GM11168 (cell line): ENCODE results near the gene TBC1D2B.

Source experiments
- in situ Hi-C: fragments of 300-500 bp; cut with MboI; formaldehyde crosslinking; loops from one replicate; pipeline ENCODE4 v1.12.0; 2022; ENCODE audit warnings: low sequenced_read_pairs; ENCODE audit not compliant: unreplicated experiment

TBC1D2B gene

DNA sequence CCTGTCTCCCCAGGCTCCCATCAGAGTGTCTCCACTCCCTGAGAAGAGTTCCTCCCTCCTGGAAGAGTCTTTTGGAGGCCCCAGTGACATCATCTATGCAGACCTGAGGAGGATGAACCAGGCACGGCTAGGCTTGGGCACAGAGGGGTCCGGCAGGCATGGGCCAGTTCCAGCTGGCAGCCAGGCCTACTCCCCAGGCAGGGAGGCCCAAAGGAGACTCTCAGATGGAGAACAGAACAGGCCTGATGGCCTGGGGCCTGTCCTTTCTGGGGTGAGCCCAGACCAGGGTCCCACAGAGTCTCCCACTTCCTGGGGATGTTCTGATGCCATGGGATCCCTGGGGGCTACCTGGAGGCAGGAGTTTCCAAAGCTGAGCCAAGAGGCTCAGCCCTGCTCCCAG is 23.4 kb upstream of the TBC1D2B start:
- in situ Hi-C loops, result loop anchor here (25.0 kb wide), 1 partner anchor 311 kb away; no protein-coding TSS in a partner anchor

DNA sequence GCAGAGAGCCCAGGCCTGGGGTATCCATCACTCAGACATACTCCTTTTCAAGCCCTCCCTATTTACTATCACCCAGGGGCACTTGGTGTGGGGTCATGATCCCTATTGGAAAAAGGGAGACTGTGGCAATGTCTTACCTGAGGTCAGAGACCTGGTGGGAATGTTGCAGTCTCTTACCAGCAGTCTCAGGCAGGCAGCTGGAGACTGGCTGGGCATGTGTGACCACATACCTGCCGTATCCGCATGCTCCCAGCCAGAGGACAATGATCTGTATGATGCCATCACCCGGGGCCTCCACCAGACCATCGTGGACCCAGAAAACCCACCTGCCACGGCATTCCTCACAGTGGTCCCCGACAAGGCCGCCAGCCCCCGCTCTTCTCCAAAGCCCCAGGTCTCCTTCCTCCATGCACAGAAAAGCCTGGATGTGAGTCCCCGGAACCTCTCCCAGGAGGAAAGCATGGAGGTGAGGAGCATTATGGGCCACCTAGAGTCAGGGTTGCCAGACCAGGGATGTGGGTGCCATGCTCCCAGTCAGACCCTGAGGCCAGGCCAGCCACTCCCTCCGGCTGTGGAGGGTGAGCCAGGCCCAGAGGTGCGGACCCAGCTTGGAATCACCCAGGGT is 20.7 kb upstream of the TBC1D2B start:
- in situ Hi-C loops, result no loop called here

DNA sequence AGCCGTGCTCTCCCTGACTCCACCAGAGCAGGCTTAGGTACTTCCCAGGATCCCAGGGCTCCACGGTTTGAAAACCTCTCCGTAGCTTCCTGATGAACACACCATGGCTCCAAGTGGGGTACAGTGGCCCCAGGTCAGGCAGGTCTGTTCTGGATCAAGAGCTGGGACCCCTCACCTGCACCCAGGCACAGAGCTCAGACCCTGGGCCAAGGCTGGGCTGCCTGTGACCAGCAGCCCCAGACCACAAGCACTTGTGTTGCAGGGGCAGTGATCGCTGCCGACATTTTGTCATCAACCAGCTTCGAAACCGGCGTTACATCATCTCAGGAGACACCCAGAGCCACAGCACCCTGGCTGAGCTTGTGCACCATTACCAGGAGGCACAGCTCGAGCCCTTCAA is 20.2 kb upstream of the TBC1D2B start:
- in situ Hi-C loops, result no loop called here

DNA sequence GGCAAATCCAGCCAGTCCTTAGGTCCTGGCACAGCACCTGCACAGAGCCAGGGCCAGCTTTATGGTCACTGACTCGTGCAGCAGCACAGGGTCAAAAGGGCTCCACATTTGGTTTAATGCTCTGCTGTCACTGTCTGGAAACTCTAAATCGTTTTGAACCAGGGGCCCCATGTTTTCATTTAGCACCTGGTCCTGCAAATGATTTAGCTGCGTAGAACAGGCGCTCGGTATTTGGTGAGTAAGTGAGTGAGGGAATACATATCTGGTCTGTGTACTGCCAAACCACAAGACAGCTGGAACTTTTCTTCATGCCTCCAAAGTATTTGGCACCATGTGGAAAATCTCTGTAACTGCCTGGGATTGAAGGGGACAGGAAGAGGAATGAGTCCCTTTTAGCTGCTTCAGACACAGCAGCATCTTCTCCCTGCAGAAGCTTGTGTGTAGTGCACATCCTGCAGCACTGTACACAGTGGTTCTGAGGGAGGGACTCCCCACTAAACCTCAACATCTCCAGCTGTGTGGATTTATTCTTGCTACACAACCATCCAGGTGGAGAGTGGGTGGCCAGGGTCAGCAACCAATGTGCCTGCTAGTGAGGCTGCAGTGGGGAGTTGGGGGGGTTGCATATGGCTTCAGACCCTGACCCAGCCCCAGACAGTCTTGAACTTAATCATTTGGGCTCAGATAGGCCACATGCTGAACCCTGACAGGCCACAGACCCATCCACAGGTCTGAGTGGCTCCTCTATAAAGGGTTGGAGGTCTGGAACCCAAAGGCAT is 15.9 kb upstream of the TBC1D2B start:
- in situ Hi-C loops, result no loop called here

DNA sequence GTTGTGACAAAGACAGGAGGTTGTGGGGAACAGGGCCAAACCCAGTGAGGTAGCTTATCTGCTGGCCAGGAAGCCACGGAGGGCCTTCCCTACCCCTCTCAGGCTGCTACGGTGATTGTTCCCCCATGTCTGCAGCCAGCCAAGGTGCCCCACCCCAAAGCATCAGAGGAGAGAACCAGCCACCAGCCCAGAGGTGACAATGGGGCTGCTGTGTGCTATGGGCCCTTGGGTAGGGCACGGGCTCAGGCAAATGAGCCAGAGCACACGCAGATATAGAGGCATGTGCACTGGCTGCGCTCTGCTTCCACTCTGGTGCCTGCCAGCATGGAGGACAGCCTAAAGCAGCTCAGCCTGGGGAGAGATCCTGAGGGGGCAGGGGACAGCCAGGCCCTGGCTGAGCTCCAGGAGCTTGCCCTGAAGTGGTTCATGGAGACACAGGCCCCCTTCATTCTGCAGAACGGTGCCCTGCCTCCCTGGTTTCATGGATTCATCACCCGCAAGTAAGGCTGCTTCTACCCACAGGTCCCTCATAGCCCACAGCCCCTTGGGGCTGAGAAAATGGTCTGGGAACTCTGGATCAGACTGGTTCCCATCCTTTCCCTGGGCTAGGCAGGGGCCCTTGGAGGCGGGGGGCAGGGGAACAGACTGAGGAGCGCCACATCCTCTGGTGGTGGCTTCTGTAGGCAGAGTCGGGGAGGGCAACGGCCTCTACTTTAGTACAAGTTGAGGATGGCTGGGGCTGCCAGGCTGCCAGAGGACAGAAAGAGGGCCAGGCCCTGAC is 14.9 kb upstream of the TBC1D2B start, which contains the start of gene SH2D7:
Gene SH2D7, plus strand, starts transcription at position 301 of the 781 bp plus-strand sequence. Its CDS starts 24 bp downstream, at position 325.
- in situ Hi-C loops, result no loop called here

DNA sequence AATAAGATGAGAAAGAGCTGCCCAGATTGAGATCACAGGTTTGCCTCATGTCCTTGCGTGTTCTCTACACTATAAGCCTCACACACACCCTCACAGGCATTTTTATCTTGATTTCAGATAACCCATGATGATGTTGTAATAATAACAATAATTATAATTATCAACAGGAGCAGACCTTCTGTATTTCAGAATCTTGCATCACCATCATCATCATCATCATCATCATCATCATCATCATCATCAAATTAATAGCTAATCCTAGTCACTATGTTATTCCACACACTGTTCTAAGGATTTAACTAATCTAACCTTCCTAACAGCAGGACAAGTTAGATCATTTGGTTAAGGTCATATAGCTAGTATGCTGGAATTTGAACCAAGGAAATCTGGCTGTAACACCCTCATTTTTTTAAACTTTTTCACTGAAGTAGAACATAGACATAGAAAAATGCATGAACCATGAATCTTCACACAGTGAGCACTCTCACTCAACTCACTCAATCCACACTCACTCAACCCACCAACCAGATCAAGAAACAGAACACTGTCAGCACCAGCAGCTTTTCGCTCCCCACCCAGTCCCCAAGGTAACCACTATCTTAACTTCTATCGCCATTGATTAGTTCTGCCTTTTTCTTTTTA is 13.0 kb upstream of the TBC1D2B start:
- in situ Hi-C loops, result no loop called here

DNA sequence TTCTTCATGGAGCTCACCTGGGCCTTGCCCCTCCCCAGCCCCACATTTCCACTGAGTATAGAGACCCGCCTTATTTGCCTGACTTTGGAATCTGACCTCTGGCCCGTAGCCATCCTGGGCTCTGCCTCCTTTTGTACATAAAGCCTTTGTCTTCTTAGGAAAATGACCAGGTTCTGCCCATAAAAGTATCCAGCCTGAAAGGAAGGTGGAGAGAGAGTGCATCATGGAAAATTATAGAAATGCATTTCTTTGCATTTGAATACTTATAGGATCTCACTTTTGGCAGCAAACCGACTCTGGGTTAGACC is 11.2 kb upstream of the TBC1D2B start:
- in situ Hi-C loops, result no loop called here

DNA sequence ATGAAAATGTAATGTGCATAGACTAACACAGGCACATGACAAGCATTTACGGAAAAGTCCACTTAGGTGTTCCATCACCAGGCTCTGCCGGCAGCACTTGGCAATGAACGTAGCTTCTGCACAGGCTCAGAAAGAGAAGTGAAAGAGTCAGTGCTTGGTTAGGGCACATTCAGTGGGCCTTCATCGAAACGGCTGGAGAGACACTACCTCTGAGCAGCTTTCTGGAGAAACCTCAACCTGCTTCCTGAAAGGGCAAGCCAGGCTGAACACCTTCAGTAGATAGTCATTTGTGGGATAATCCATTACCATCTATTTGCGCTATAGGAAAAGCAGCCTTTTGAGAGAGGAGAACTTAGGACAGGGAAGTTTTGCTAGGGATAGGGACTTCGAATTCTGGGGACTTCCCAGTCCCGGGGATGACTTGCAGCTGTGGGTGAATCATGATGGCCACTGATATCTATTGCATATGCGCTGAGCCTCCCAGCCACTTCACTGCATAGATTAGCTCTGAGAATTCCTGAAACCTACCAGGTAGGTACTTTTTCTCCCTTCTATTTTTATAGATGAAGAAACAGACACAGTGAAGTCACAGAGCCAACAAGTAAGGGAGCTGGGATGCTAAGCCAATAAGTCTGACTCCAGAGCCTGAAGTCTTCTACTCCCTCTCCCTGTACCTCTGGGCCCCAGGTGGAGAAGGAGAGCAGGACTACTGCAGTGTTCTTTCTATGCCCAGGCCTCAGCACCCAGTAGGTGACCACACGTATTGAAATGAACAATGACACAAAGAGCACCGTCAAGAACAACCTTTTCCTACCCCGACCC is 10.7 kb upstream of the TBC1D2B start:
- in situ Hi-C loops, result no loop called here

DNA sequence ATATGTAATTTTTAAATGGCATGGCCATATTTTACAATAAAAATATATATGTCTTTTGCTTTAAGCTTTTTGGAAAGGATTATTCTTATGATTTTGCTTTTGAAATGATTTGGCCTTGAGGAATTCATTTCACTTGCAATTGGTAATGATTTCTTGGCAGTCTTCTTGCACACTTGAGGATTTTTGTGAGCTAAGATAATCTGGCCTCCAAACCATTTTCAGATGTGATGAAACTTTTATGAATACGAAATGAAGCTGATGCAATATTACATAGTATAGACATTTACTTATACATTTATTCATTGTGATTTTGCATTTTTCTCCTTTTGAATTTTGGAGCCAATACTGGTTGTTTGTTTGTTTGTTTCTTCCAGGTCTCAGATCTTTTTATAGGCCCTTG is 8.4 kb upstream of the TBC1D2B start:
- in situ Hi-C loops, result no loop called here

DNA sequence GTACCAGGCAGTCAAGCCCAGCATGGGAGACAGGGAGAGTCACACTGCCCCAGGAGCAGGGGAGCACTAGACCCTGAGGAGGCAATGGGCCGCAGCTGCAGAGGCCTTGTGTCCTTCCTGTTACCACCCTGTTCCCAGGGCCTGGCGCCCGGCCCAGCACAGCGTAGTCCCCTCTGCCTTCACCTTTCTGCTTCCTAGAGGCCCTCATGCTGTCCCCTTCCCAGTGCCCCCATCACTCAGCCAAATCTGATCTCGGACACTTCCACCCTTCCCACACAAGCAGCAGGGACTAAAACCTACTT is 6.9 kb upstream of the TBC1D2B start:
- in situ Hi-C loops, result no loop called here

DNA sequence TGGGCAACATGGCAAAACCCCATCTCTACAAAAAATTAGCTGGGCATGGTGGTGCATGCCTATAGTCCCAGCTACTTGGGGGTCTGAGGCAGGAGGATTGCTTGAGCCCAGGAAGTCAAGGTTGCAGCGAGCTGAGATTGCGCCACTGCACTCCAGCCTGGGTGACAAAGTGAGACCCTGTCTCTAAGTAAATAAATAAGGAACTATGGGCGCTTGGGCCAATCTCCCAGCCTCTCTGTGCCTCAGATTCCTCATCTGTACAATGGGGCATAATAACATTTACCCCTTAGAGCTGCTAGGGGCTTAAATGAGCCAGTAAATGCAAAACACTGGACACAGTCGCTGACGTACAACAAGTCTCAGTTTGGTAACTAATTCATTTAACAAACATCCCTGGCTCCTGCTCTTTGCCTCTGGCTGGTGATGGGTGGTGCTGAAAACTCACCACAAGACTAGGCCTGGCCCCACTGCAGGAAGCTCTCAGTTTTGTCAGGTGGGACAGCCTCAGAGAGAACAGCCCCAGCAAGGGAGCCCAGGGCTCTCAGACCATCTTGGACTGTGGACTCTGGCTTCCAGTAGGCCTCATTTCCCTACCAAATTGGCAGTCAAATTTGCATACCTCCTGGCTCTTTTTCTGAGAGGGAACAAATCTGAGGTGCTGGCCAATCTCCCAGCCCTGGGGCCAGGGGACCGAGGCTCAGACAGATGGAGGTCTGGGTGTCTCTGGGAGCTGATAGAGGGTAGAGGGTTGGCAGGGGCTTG is 6.4 kb upstream of the TBC1D2B start:
- in situ Hi-C loops, result no loop called here

DNA sequence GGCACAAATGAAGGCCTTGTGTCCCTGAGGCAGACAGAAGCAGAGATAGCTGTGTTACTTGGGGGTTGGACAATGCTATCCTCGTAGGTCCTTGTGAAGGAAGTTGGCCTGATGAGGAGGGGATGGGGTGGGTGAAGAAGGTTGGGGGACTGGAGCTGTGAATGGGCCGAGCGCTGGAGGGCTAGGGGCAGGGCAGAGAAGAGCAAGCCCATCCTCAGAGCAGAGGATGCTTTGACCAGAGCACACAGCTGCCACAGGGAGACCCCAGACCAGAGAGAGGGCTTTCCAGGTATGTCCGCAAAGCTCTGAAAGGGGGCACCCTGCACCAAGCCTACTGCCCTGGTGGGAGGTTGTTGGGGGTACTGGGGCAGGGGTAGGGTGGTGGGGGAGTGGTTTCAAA is 5.7 kb upstream of the TBC1D2B start:
- in situ Hi-C loops, result no loop called here

DNA sequence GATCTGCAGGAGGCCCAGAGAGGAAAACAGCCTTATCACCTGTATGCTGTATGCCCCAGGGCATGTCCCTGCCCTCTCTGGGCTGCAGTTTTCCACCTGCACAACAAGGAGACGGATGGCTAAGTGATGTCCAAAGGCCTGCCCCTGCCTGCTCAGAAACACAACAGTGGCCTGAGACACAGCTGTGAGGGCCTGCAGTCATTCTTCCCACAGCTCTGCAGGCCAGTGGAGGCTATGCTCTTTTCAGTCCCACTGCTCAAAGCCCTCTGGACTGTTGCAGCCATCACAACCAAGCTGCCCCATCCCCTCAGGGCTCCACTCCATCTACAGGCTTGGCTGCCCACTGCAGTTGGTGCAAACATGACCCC is 5.2 kb upstream of the TBC1D2B start:
- in situ Hi-C loops, result no loop called here

DNA sequence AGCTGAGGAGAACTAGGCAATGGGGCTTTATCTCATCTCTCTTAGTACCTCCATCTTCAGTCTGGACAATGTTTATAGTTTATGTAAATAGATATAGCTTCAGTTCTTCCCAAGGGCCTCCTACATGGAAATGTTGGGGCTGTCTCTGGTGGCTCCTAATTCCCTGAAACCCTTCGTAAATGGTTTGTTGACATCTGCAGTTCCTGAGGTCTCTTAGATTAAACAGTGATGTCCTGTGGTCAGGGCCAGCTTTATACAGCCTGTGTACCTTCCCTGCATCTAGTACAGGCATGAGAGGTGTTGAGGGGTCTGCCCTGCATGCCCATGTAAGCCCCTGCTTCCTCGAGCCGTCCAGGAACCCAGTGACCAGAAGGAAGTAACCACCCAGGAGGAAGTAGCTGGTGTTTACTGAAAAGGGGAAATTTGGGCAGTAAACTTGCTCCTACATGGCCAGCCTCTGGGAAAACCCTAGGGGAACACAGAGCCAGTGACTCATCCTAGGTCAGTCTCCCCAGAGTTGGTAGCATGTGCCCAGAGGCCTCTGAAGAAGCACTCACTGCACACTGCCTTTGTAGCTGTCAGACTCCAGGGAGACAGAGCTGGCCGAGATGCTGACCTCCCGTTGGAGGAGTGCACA is 4.7 kb upstream of the TBC1D2B start:
- in situ Hi-C loops, result no loop called here

DNA sequence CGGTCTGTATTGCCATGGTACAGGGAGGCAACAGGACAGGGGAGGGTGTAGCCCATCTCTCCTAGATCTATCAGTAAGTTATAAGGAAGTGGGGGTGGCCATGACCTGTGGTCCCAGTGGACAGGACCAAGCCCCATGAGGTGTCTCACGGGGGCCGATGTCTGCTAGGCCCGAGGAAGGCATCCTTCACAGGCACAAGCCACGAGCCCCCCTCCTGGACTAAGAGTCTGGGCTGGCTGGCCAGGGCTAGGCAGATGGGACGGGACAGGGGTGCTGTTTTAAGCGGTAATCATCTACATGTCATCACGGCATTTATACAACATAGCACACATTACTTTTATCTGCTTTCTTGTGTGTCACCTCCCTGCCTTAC is 2.6 kb upstream of the TBC1D2B start:
- in situ Hi-C loops, result no loop called here

DNA sequence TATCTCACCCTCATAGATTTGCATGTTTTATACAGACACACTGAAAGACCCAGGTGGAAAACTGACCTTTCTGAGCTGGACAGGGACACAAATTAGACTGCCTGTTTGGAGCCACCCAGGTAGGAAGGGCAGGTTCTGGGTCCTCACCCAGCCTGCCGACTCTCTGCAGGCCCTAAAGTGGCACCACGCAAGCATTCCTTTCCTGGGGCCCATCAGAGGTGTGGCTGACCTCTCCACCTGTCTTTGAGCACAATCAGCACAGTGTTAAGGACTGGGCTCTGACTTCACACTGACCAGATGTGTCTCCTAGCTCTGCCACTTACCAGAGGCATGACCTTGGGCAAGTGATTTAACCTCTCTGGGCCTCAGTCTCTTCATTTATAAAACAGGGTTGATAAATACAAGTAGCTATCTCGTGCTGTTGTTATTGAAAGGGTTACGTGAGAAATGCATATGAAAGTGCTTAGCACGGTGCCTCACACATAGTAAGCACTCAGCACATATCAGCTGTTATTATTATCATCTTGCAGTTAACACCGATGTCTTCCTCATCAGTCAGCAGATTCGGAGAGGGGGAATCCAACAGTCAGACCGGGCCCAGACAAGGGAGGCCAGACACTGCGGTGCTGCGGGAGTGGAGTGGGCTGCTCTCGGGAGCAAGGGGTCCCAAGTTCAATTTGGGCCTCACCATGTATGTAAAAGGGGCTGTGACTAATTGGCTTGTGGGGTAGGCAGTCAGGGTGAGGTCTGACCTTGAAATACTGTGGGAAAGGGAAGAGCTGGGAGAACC is 2.0 kb upstream of the TBC1D2B start:
- in situ Hi-C loops, result no loop called here

DNA sequence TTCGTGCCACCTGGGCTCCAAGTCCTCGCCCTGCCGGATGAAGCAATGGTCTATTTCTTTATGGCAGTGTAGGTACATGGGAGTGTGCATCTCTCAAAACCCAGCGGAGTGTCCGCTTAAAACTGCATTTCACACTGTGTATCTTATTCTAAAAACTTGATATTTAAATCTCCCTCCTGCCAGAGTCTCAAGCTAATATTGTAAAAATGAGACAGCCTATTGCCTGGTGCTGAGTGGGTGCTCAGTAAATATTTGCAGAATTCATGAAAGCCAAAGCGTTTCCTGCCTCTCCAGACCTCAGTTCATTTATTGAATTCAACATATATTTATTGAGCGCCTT is 330 bp upstream of the TBC1D2B start:
- in situ Hi-C loops, result no loop called here

DNA sequence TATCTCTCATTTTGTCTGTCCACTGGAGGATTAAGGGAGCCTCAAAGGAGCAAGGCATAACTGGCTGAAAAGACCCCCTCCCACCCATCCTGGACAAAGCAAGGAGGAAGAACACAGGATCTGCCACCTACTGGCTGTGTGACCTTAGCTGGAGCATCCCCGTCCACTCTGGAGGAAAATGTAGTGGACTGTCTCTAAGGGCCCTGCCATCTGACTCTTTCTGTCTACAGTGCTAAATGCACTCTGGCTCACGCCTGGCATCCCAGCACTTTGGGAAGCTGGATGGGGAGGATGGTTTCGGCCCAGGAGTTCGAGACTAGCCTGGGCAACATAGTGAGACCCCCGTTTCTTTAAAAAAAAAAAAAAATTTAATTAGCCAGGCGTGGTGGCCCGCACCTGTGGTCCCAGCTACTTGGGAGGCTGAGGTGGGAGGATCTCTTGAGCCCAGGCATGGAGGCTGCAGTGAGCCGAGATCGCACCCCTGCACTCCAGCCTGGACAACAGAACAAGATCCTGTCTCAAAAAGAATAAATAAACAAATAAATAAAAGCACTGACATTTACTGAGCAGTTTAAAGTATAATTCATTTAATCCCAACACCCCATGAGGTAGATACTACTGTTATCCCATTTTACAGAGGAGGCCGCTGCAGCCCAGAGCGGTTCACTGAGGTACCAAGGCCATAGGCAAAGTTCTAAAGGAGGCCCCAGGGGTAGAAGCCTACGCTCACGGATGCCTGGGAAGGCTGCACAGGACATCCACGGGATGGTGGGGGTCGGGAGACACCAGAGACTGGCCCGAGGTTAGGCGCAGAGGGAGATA is 1.1 kb downstream of the TBC1D2B start:
- in situ Hi-C loops, result no loop called here
